Activated CD4-positive, alpha-beta T cell treated with anti-CD3 and anti-CD28 coated beads for 48 hours (primary cell): ENCODE data around the gene ST8SIA5.
"Not testable (repeated sequence)": the region's sequence is repeated elsewhere in the genome, so short reads cannot be mapped to it uniquely, and the experiment has no call there.

Experiments used
- DNase-seq: peaks from one replicate; pipeline ENCODE4 v3.0.0-alpha.2; 2020

The ST8SIA5 gene, protein sequence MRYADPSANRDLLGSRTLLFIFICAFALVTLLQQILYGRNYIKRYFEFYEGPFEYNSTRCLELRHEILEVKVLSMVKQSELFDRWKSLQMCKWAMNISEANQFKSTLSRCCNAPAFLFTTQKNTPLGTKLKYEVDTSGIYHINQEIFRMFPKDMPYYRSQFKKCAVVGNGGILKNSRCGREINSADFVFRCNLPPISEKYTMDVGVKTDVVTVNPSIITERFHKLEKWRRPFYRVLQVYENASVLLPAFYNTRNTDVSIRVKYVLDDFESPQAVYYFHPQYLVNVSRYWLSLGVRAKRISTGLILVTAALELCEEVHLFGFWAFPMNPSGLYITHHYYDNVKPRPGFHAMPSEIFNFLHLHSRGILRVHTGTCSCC

GRCh38 chr18:46756559-46757201, at the start of gene ST8SIA5:
TSS of gene ST8SIA5 (minus strand) at chr18:46757053. CDS start at chr18:46756508, 545 bp downstream.
- no peak for DNase-seq

DNA sequence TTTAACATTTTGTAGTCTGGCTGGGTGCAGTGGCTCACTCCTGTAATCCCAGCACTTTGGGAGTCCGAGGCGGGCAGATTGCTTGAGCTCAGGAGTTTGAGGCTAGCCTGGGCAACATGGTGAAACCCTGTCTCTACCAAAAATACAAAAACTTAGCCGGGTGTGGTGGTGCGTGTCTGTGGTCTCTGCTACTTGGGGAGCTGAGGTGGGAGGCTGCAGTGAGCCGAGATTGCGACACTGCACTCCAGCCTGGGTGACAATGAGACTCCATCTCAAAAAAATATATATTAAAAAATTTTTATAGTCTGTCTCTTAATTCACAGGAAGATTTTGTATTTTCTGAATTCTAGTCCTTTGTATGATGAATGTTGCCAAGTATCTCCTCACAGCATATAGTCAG, 39.1 kb upstream of the ST8SIA5 start:
- not testable (repeated sequence) for DNase-seq

DNA sequence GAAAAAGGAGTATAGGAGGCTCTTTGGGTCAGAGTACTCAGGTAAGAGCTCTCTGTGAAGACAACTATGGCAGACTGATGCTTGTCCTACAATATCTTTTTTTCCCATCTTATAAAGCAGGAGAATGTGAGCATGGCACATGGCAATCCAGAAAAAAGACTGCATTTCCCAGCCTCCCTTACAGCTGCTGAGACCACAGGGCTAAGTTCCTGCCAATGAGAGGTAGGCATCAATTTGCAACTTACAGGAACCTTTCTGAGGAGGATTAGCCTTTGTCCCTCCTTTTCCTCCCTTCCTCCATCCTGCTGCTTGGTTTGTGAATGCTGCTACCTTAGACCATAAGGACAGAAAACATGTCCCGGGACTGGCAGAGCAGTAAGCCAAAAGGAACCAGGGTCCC, 37.8 kb upstream of the ST8SIA5 start:
- DNase-seq, result no peak

GRCh38 chr18:46793565-46793964, 36.7 kb upstream of the ST8SIA5 start:
- DNase-seq, result no peak

- no peak for DNase-seq
Measured at GRCh38 chr18:46789088-46789487, 32.2 kb upstream of the ST8SIA5 start.

DNA sequence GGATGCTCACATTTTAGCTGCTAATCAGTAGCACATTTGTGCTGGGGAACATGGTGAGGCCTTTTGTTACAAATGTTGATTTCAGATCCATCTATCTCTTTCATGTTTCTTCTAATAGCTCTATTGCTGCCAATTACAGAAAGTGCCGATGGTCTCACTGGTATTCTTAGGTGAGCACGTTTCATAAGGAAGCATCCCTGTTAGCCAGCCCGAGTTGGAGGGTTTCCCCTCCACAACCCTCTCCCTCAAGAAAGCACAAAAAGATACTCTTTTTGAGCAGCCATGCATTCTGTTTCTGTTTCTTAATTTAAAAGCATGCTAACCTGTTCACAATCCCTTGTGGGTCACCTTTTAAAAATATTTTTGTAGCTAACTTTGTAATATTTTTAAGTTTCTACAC, 30.8 kb upstream of the ST8SIA5 start:
- no peak for DNase-seq

DNA sequence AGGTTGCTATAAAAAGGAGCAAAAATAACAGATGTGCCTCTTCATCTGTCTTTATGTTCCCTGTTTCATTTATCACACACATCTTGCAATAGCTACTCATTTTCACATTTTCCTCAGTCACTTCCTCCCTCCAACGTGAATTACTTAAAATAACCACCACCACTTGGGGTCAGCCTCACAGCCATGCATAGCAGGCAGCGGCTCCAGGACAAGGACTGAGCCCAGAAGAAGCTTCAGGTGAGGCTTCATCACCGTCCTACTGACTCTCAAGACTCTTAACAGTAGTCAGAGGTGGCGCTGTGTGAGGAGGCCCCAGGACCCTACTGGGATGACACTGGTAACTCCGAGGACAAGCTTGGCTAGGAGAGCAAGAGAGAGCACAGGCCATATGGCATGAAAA, 15.5 kb upstream of the ST8SIA5 start:
- no peak for DNase-seq

DNA sequence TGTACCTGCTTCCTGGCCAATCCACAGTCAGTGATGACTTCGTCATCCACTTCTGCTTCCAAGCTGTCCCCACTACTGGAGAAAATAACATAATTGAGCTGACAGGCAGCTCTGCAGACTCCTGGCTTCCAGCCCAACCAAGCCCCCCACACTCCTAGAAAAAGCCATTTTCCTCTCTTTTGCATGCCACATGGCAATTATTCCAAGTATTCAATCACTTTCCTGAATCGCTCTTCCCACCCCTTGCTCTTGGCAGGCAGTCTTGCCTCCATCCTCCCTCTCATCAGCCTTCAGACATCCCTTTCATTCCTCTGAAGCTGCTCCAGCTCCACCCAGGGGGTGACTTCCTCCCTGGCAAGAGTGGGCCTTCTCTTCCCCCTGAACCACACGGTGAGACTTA, 14.3 kb upstream of the ST8SIA5 start:
- no peak for DNase-seq

- DNase-seq, result no peak
Measured at GRCh38 chr18:46770708-46771107, 13.9 kb upstream of the ST8SIA5 start.

DNA sequence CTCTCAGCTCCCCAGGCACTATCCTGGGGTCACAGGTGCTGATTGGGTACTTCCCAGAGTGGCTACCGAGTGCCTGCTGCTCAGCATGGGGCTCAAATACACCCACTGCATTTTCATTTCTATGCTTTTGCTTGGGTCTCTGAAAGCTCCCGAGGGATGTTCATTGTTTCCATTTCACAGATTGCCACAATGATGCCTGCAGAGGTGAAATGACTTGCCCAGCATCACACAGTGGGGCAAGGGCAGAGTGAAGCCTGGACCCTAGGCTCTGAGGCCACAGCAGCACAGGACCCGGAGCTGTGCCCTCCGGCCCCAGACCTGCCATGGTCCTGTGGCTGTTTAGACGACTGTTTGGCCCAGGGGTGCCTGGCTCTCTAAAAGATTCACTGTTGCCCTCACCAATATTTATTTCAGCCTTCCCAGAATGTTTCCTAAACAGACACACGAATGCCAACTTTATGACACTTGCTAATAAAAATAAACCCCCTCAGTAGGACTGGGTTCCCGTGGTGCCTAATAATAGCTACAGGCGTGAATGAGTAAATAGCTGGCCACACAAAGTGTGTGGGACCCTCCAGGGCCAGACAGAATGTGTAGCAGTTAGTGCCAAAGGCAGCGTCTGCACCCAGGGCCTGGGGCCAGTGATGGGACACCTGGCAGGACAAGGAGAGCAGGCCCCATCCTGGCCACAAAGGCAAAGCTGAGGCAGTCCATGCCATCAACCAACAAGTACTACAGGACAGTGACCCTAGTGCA, 11.5 kb upstream of the ST8SIA5 start:
- no peak for DNase-seq

DNA sequence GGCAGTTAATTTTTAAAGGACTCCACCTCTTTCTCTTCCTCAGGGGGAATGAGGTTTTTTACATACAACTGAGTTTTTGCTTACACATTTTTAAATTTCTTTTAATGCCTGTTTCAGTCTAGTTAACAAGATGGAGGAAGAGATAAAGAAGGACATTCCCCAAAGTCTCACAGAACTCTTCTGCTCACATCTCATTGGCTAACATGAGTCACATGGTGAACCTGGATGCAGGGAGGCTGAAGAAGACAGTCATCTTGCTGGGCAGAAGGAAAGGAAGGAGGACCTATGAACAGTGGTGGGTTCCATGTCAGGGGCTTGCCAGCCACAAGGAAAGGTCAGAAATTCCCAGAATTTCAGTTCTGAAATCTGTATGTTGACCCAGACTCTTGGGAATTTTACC, 10.4 kb upstream of the ST8SIA5 start:
- DNase-seq, result no peak

DNA sequence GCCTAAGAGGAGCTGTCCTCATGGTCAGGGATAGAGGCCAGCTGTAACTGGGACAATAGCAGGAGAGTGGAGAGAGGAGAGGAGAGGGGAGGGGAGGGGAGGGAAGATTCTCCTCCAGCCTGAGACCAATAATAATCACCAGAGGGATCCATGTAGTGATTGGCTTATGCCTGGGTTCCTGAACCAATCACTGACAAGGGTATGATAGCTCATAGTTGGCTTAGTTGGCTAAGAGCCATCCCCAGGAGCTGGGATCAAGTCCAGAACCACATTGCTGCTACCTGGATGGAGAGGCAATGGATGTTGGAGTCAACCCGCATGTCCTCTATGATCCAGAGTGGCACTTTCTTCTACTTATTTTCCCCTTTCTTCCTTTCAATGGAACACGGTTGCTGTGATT, 7.7 kb upstream of the ST8SIA5 start:
- DNase-seq, result no peak

DNA sequence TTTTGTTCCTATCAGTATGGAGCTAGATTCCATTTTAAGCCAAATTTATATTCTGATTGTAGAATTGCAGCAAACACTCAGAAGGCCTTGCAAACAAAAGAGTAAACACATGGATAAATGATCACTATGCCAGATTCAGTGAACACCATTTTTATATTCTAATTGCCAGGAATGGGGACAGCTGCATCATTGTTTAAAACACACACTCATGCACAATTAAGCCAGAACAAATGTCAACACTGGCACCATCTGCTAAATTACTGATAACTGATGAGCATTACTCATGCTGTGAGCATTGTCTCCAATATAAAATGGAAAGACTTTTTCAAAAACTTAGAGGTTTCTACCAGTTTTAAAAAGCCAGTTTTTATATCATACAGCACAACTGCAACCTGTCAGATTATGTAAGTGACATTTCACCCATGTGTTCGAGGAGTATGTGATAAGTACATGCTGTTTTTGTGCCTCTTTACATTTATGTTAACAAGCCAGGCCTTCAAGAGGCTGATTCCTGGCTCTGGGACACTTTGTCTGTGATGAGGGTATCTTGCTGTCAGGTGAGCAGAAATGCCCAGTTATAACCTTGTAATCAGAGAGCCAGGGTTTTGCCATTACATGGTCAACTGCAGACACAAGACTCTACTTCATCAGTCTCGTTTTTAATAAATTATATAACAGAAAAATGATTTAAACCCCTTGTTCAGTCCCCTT, 4.4 kb upstream of the ST8SIA5 start:
- DNase-seq, result no peak

GRCh38 chr18:46759890-46760289, 3.0 kb upstream of the ST8SIA5 start:
- no peak for DNase-seq

- no peak for DNase-seq
Measured at GRCh38 chr18:46756025-46756558, 761 bp downstream of the ST8SIA5 start.

DNA sequence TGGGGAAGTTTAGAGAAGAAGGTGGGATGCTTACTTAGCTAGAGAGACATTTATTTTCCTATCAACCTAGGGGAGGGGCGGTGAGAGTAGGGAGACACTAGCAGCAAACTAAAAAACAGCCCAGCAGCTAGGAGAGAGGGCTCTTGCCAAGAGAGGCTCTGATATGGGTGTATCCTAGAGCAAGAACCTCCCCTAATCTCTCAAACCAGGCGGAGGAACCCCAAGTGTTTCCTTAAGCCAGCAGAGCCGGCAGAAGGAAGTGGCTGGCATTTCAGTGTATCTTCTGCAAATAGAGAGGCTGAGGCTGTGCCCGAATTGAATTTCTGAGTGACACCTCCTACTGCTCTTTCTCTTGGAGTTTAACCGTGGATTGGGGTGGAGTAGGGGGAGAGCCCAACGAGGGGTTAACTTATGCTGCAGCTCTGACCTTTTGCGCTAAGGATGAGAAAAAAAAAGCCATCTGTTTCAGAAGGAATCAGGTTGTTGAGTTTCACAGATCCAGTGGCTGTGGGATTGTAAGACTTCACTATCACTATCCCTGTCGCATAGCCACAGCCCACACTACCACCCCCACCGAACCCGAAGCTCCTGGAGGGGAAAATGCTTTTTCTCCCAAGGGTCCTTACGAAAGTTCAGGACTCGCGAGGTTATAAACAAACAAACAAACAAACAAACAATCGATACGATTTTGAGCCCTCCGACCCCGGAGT, 1.4 kb downstream of the ST8SIA5 start:
- DNase-seq, result no peak

- DNase-seq, result no peak
Measured at GRCh38 chr18:46754661-46755292, 2.1 kb downstream of the ST8SIA5 start.

DNA sequence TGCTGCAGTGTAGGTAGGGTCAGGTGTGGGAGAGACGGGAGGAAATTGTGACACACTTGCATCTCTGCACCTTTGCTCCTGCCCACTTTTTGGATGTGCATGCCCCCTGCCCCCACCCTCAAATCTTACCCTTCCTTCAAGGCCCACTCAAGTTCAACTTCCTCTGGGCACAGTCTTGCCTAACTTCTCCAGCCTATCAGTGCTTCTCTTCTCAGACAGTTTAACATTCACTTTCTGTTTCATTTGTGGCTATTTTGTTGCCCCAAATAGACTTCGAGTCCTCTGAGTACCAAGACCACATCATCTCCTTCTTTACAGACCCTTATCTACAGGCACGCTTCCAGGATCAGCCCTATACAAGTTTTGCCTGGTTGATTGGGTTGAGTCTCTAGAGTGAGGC, 2.7 kb downstream of the ST8SIA5 start:
- DNase-seq, result no peak

GRCh38 chr18:46751882-46752281, 5.0 kb downstream of the ST8SIA5 start:
- no peak for DNase-seq

- no peak for DNase-seq
Measured at GRCh38 chr18:46750626-46751025, 6.2 kb downstream of the ST8SIA5 start.

GRCh38 chr18:46748466-46748865, 8.4 kb downstream of the ST8SIA5 start:
- no peak for DNase-seq

DNA sequence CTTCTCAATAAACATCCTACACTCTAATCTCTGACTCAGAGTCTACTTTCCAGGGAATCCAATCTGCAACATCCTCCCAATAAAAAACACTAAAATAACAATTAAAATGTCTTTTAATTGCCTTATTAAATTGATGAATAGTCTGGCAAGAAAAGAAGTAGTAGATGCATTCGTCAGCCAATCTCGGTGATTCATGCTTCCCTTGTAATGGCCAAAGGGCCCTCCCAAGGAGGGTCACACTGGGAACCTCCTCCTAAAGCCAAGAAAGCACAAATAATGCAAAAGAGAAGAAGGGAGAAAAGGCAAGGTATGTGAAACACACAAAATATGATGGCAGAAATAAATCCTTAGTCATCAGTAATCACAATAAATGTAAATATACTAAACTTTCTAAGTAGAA, 16.8 kb downstream of the ST8SIA5 start:
- DNase-seq, result no peak
